ENCODE measurements around the gene ARMCX6. TPM values are rescaled to one million over a fixed set of nuclear protein-coding genes. Genes with fewer than 3 reads are reported as not detected.
"Not testable (repeated sequence)": the region's sequence is repeated elsewhere in the genome, so short reads cannot be mapped to it uniquely, and the experiment has no call there.

Gene ARMCX6
- total RNA-seq, 1 experiment from 2014 or later = 45.4 TPM

GRCh38 chrX:101599592-101599991 lies 18.2 kb downstream of the ARMCX6 start:
- not testable (repeated sequence) for H3K36me3 ChIP-seq; H3K27me3 ChIP-seq (replicated peaks); DNase-seq (ENCODE audit: low read depth in 1 of 2, low spot score in 2 of 2)

DNA sequence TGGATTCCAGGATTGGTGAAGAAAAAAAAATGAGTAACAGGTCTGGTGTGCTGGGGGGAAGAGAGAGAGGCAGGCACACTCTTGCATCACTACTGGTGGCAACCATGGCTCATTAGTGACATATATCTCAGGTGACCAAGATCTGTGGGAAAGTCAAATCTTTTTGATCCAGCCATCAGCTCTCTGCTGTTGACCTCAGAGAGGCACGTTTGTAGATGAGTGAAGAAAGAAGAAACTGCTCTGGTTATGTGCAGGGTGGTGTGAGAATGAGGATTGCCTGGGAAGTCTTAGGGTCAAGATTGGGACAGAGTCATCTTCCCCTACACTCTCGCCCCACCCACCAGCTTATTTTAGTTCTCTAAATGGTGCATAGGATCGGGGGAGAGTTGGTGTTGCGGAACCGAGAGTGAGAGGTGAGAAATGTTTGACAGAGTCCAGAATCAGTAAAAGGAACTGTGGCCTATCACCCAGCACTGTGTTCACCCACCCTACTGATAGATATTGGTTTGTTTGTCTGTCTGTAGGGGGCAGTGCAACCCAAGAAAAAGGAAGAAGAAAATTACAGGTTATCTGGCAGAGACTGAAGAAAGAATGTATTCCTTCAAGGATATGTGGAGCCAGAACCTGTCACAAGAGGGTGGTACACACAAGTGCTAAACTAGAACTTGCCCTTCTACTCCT lies 21.9 kb downstream of the ARMCX6 start:
- H3K27me3 ChIP-seq (replicated peaks) = no peaks in the 10 kb centered on the region

More at GRCh38 chrX:101599592-101599991, 18.2 kb downstream of the ARMCX6 start:
- H3K4me1 ChIP-seq (replicated peaks); H3K27ac ChIP-seq; H3K4me3 ChIP-seq; H3K9me3 ChIP-seq (replicated peaks): not testable (repeated sequence)

More for the DNA sequence above, 21.9 kb downstream of the ARMCX6 start:
- Histone ChIP-seq H3K4me3 (no peak overlapping the region), H3K36me3 (no peaks in the 10 kb centered on the region), H3K9me3 (replicated peaks) (no peaks in the 10 kb centered on the region), H3K27ac (no peak overlapping the region), H3K4me1 (replicated peaks) (no peaks in the 10 kb centered on the region)
- peak in 1 of 2 experiments; percentile 19 for DNase-seq (ENCODE audit: low read depth in 1 of 2, low spot score in 2 of 2)

Other genes starting within 250 kb of the ARMCX6 start
- not detected in 2 replicates for gene BTK, start 231.8 kb downstream of the ARMCX6 start, total RNA-seq (2014; rRNA removed; shearing (Covaris generic))
- 1,028 and 2,711 TPM in 2 replicates for gene RPL36A, start 227.0 kb downstream of the ARMCX6 start, total RNA-seq (2014; rRNA removed; shearing (Covaris generic))
- 47.6 and 51.7 TPM in 2 replicates for gene GLA, start 210.1 kb downstream of the ARMCX6 start, total RNA-seq (2014; rRNA removed; shearing (Covaris generic))
- gene HNRNPH2, start 209.8 kb downstream of the ARMCX6 start, total RNA-seq (2014; rRNA removed; shearing (Covaris generic)) = 58.9 and 71.8 TPM in 2 replicates
- gene ARMCX4, start 132.5 kb downstream of the ARMCX6 start, total RNA-seq (2014; rRNA removed; shearing (Covaris generic)) = 3.9 and 5.8 TPM in 2 replicates
- 15.5 and 19.6 TPM in 2 replicates for gene ARMCX1, start 67.5 kb downstream of the ARMCX6 start, total RNA-seq (2014; rRNA removed; shearing (Covaris generic))
- 36.1 and 37.6 TPM in 2 replicates for gene ARMCX3, start 5.2 kb upstream of the ARMCX6 start, total RNA-seq (2014; rRNA removed; shearing (Covaris generic))
- 3.4 and 6.9 TPM in 2 replicates for gene ARMCX2, start 41.9 kb upstream of the ARMCX6 start, total RNA-seq (2014; rRNA removed; shearing (Covaris generic))

All from SJSA1 (cell line).